ENCODE results near the gene WDR4.
A peak's percentile ranks its signal among the peaks of the same experiment; 100 is the strongest.
"Not testable (repeated sequence)": the region's sequence is repeated elsewhere in the genome, so short reads cannot be mapped to it uniquely, and the experiment has no call there.

WDR4 gene

GRCh38 chr21:42837421-42838211, 41.7 kb downstream of the WDR4 start:
- DNase-seq: peak; percentile 27

DNA sequence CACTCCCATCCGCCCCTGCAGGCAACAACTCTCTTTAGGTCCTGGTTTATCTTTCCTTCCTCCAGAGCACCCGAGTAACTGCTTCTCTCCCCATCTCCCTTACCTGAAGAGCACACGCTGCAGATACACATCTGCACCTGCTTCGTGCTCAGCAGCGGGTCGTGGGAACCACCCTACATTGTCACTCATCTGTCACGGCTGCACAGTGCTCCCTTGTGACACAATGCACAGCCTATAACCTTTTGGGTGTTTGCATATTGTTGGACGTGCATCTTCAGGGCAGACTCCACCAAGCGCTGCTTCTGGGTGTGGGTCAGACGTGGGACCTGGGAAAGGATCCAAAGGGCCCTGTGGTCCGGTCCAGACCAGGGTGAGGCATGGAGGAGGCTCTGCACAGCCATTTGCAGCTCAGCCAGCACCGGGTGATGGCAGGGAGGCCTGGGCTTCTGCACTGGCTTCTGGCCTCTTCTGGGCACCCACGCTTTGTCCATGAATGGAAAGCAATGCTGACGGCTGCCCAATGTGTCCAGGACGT, 42.5 kb downstream of the WDR4 start:
- peak; percentile 23 for DNase-seq

DNA sequence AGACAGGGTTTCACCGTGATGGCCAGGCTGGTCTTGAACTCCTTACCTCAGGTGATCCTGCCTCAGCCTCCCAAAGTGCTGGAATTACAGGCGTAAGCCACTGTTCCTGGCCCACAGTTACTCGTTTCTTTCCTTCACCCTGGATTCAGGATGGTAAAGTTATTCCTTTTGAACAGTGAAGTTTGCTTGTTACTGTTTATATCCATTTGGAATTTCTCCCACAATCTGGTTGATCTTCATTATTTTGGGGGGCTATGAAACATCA, 43.0 kb downstream of the WDR4 start:
- no peak for DNase-seq

DNA sequence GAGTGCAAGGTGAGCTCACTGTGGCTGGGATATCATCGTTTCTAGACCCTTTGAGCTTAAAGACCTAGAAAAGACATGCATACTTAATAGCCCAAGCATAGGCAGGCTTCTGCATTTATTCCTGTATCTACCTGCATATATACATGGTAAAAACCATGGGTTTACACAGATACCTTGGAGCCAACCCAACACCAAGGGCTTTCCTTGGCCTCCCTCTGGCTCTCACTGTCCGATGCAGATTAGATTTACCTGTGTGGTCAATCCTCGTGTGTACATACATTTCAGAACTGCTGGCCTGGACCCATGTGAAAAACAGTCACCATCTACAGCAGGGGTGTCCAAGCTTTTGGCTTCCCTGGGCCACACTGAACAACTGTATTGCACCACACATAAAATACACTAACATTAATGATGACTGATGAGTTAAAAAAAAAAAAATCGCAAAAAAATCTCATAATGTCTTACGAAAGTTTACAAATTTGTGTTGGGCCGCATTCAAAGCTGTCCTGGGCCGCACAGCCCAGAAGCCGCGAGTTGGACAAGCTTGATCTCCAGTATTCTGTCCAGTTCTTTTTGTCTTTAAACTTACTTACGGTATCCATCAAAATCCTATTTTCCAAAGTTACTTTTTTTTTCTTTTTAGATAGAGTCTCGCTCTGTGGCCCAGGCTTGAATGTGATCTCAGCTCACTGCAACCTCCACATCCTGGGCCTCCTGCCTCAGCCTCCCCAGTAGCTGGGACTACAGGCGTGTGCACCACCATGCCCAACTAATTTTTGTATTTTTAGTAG, 43.5 kb downstream of the WDR4 start:
- no peak for DNase-seq

GRCh38 chr21:42835211-42835610, 44.1 kb downstream of the WDR4 start:
- DNase-seq: no peak

GRCh38 chr21:42834726-42835191, 44.6 kb downstream of the WDR4 start:
- DNase-seq: no peak

GRCh38 chr21:42833859-42834725, 45.2 kb downstream of the WDR4 start:
- DNase-seq: no peak

- DNase-seq: peak; percentile 49
Observed at GRCh38 chr21:42833439-42833815, 45.9 kb downstream of the WDR4 start.

GRCh38 chr21:42832321-42832630, 47.1 kb downstream of the WDR4 start:
- not testable (repeated sequence) for DNase-seq

DNA sequence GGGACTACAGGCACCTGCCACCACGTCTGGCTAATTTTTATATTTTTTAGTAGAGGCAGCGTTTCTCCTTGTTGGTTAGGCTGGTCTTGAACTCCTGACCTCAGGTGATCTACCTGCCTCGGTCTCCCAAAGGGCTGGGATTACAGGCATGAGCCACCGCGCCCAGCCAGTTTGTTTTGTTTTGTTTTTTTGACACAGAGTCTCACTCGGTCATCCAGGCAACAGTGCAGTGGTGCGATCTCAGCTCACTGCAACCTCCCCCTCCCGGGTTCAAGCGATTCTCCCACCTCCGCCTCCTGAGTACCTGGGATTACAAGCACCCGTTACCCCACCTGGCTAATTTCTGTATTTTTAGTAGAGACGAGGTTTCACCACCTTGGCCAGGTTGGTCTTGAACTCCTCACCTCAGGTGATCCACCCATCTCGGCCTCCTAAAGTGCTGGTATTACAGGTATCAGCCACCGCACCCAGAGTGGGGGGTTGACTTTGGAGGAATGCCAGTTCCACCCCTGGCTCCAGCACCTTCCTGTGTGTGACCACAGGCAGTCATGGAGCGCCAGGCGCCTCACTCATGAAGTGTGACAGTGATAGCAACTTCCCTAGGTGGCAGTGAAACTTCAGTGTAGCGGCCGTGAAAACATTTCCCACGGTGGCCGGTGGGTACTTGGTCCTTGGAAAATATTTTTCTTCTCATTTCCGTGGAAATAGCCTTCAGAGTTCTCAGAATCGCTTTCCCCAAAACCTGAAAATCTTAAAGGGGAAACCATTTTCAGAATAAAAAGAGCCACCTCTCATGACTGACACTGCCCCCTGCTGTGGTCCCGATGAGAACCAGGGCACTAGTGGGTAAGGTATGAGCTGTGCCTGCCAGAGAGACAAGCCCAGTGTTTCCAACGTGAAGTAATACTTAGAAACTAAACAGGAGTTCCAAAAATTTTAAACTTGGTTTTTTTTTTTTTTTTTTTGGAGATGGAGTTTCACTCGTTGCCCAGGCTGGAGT, 48.6 kb downstream of the WDR4 start:
- DNase-seq: no peak

DNA sequence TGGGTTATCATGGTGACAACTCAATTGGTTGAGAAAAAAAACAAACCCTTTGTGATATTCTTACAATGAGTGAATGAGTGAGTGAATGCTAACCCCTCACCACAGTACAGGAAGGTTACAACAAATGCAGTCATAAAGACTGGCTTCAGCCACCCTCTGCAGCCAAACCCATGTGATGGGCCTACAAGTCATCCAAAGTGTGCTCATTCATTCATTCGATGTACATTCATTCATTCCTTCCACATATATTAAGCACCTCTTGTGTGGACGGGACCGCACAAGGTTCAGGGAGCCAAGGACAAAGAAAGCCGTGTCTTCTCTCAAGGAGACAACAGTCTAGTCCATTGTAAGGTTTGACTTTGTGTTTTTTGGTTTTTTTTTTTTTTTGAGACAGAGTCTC, 49.4 kb downstream of the WDR4 start:
- no peak for DNase-seq

- DNase-seq: no peak
Observed at GRCh38 chr21:42829417-42829816, 49.9 kb downstream of the WDR4 start.

DNA sequence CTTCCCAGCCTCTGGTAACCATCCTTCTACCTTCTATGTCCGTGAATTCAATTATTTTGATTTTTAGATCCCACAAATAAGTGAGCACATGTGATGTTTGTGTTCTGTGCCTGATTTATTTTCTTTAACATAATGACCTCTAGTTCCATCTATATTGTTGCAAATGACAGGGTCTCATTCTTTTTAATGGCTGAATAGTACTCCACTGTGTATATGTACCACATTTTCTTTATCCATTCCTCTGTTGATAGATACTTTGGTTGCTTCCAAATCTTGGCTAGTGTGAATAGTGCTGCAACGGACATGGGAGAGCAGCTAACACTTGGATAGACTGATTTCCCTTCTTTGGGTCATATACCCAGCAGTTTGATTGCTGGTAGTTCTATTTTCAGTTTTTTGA, 51.8 kb downstream of the WDR4 start:
- no peak for DNase-seq

- DNase-seq: no peak
Observed at GRCh38 chr21:42820616-42821465, 58.5 kb downstream of the WDR4 start.

- no peak for DNase-seq
Observed at GRCh38 chr21:42819861-42820615, 59.3 kb downstream of the WDR4 start.

DNA sequence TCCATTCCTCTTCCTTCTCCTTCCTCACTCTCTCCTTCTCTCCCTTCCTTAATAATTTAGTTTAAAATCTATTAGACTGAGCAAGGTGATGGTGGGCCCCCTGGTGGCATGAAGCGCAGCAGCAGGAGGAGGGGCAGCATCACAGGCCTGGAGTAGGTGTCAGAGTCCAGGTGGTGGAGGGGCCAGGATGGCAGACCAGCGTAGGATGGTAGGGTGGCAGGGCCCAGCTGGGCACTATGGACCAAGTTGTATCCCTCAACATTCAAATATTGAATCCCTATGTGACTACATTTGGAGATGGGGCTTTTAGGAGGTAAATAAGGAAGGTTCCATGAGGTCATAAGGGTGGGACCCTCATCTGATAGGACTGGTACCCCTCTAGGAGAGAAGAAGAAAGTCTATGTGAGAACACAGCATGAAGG, 61.0 kb downstream of the WDR4 start:
- DNase-seq: peak; percentile 56

- DNase-seq: no peak
Observed at GRCh38 chr21:42815217-42815616, 64.1 kb downstream of the WDR4 start.

- DNase-seq: not testable (repeated sequence)
Observed at GRCh38 chr21:42812528-42813241, 66.7 kb downstream of the WDR4 start.

DNA sequence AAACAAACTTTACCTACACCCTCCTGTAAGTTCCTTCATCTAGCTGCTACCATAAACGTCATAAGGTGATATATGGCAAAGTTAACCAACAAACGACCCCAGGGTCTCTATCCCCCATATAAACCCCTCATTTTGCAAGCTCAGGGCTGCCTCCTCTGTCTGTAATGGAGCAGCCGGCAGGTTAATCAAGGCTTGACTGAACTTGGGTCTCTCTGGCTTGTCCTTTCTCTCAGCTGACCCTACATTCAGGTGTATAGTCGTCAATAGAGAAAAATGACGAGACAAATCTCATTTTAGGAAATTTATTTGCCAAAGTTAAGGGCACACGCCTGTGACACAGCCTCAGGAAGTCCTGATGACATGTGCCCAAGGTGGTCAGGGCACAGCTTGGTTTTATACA, 67.4 kb downstream of the WDR4 start:
- DNase-seq: no peak
